Activated CD4-positive, CD25-positive, alpha-beta regulatory T cell treated with anti-CD3 and anti-CD28 coated beads, Interleukin-2, amount 50 U/mL, for 72 hours (primary cell): ENCODE results near the gene STC2.
A peak's percentile ranks its signal among the peaks of the same experiment; 100 is the strongest.
"Not testable (repeated sequence)": the region's sequence is repeated elsewhere in the genome, so short reads cannot be mapped to it uniquely, and the experiment has no call there.

ENCODE experiments used
- DNase-seq: peaks from one replicate; pipeline ENCODE4 v3.0.0; 2021

STC2 gene, protein sequence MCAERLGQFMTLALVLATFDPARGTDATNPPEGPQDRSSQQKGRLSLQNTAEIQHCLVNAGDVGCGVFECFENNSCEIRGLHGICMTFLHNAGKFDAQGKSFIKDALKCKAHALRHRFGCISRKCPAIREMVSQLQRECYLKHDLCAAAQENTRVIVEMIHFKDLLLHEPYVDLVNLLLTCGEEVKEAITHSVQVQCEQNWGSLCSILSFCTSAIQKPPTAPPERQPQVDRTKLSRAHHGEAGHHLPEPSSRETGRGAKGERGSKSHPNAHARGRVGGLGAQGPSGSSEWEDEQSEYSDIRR

DNA sequence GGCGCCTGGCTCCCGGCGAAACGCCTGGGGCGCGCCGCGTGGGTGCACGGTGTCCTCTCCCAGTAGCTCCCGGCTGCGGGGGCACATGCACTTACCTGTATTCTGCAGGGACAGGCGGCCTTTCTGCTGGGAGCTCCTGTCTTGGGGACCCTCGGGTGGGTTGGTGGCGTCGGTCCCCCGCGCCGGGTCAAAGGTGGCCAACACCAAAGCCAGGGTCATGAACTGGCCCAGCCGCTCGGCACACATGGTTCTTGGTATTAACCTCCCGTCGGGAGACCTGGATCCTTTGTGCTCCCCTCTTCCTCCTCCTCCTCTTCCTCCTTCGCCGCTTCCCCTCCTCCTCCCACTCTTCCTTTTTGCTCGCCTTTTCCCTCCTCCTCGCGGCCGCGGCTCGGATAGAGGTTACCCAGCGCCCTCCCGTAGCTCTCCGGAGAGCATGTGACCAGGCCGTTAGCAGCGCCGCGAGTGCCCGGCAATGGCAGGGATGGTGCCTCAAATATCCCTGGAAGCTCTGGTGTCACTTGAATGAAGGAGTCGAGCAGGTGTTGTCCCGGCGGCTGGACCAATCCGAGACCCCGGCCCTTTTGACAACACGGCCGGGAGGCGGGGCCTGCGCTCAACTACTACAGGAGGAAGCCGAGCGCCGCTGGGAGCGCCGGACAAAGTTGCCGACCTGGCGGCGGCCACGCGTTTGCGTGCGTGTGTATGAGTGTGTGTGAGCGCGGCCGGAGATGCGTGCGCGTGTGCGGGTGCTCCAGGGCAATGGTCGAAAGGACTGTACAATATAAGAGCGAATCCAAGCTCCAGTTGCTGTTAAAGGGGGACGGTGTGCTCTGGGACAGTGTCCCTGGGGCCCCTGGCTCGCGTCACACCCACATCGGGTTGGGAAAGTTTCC, at the start of gene STC2:
Gene STC2, minus strand, starts transcription at position 467 of the 896 bp plus-strand sequence. Its CDS starts 221 bp downstream, at position 246.
- DNase-seq, result peak; percentile 34

DNA sequence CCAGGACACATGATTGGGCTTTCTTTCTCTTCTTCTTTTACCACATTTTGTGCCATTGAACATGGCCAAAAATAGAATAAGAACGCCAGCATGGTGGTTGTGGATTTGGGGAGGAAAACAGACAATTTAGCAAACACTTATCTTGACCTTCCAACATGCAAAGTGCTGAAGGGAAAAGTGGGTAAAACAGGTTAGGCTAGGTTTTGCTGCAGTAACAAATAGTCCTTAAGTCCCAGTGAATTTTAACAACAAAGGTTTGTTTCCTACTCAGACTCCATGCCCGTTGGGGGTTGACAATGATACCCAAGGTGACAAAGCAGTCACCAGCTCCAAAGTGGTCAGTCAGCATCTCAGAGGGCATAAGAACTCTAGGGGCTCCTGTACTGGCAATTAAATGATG, 43.2 kb upstream of the STC2 start:
- DNase-seq, result no peak

DNA sequence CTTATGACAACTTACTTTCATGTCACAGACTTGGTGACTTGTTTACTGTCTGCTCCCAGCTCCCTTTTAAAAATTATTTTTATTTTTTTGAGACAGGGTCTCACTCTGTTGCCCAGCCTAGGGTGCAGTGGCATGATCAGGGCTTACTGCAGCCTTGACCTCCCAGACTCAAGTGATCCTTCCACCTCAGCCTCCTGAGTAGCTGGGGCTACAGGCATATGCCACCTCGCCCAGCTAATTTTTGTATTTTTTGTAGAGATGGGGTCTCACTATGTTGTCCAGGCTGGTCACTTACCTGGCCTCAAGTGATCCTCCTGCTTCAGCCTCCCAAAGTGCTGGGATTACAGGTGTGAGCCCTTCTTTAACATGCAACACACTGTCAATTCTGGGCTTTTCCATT, 35.2 kb upstream of the STC2 start:
- not testable (repeated sequence) for DNase-seq

DNA sequence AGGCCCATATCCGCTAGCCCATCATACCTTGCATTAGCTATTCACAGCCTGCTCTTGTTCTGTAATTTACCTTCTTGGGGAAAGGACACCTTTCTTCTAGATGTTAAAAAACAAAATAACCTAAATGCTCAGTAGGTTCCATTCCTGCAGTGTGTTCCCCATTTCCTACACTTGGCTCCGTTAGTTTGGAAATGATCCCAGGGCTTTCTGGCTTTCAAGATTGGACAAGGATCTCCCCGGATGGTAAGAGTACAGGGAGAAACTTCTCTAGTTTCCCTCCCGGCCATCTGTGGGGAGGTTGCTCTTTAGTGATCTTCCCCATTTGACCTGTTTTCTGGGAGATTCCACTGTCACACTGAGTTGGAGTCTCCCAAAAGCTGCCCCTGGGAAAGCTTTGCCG, 27.3 kb upstream of the STC2 start:
- no peak for DNase-seq

DNA sequence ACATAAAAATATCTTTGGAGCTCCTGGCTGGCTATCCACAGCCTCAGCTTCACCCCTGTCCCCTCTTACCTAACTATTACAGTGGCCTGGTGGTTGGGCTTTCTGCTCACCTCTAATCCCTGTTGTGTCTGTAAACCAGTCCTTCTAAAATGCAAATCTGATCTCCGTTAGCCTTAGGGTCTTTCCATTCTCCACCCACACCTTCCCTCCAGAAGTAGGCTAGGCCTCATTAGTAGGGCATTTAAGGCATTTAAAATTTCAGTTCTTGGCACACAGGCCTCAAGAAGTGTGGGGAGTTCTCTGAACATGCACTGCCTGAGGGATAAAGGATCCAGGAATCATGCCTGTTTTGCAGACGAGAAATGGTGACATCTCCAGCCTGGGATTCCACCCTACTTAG, 26.4 kb upstream of the STC2 start:
- no peak for DNase-seq

DNA sequence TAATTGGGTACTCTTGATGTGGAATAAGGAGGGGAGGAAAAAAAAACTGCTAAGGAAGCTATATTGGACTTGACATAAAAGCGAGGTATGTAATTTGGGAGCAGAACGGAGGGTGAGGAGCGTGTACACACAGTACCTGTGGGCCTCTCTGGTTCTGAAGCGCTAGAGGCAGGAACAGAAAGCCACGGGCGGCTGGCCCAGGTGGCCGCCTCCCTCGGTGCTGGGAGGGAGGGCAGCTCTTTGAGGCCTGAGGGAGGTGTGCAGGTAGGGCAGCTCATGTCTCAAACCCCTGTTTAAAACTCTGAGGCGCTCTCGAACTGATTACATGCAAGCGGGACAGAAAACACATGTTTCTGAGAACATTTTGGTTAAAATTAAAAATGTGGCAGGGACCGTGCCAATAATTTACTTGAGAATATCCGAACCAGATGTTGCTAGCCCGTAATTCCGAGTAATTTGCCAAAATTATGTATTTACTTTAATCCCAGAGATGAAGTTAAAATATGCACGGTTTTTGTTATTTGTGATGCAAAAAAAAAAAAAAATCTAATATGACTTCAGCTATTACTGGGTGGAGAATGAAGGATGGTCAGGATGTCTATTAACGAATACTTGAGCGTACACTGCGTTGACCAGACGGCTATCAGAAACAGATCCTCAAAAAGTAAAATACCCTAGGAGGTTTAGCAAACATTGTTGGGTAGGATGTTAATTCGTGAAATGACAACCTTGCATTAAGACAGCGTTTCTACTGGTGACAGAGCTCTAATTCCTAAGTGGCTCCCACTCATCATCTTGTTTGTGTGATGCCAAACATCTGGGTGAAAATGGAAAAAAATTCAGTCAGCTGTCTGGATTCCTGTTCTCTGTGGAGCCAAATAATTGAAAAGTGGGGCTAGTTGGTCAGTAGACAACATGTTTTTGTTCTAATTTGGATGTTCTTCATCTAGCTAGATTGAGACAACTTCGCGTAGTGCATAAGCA, 24.4 kb upstream of the STC2 start:
- no peak for DNase-seq

DNA sequence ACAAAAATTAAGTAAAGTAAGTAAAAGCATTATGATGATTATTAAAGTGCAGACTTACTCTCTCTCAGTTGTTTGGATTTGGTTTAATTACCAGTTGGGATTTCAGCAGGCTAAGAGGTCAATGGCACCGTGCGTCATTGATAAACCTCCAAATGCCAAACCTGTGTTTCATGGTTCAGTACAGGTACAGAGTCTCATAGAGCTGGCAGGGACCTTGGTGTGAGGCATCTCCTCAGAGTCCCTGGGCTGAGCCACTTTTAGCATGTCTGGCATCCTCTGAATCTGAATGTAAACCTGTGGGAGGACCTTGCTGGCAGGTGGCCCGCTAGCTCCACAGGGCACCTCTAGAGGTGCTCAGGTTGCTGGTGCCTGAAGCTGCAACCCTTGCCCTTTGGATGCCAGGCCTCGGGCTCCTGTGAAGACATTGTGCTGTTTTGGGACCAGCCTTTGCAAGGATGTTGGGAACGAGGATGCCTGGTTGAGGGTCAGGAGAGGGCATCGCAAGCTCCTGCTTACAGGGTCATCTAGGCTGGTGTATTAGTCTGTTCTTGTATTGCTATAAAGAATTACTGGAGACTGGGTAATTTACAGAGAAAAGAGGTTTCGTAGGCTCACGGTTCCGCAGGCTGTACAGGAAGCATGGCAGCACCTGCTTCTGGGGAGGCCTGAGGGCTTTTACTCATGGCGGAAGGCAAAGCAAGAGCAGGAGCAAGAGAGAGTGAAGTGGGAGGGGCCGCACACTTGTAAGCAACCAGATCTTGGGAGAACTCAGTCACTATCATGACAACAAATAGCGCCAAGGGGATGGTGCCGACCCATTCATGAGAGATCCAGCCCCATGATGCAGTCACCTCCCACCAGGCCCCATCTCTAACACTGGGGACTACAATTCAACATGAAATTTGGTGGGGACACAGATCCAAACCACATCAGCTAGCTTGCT, 14.9 kb upstream of the STC2 start:
- no peak for DNase-seq

DNA sequence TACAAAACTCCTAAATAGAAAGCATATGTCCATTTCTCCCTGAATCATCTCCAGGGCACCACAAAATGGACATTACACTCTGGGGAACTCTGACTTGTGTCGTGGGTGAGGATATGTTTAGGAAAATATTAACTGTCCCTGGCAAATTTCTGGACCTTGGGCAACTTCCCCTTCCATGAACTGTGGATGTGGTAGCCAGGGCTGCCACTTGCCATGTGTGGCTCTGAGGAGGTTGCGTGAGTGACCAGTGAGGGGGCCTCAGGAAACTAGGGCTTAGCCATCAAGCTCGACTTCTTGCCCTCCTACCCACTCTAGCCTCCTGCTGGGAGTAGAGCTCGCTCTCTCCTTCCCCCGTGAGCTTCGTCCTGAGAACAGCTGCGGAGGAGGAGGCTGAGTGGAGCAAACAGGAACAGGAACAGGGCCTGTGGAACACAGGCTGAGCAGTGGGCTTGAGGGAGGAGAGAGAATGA, 13.8 kb upstream of the STC2 start:
- no peak for DNase-seq

DNA sequence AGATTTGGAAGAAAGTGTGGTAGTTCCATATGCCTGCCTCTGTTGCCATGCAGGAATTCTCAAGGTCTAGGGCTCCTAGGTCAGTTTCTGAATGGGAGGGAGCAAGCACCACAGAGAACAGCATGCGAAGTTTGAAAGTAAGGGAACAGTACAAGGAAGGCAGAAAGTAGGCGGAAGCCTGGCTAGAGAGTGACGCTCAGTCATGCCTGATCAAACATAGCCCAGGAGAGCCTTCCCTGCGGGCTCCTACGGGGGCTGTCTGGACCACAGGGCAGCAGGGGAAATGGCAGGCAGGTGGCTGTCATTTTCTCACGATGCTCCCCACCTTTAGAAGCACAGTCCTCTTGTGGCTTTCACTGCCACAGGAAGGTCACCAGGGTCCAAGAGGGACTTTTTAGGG, 12.8 kb upstream of the STC2 start:
- DNase-seq, result no peak

DNA sequence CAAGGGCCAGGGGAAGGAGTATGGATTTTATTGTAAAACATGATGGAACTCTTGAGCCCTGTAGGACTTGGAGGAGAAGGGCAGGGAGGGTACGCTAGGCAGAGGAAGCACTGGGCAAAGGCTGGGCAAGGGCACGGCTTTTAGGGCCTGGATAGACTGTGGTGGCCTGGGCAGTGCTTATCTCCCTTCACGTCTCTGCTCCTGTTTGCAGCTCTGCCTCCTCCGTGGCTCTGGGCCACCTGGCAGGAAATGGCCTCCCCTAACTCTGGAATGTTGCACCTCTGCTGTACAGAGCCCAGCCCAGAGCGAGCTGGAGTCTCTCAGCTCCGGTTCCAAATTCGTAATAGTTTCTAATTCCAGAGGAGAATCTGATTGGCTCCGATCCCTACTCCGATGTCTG, 12.2 kb upstream of the STC2 start:
- DNase-seq, result no peak

DNA sequence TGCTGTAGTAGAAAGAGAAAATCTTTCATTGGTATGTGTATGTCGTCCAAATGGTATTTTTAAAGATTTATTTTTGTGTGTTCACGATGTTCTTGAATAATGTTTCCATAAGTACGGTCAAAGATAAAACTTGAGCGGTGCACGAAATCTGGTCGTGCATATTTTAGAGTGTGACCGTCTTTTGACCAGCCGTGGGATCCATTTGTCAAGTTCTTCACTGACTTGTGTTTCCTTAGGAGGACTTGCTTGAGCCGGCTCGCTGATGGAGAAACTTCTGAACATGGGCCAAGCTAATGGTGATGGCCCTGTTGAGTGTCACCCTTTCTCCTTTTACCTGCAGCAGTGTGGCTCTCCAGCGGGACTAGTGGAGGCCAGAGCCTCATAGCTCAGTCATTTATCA, 11.1 kb upstream of the STC2 start:
- no peak for DNase-seq

DNA sequence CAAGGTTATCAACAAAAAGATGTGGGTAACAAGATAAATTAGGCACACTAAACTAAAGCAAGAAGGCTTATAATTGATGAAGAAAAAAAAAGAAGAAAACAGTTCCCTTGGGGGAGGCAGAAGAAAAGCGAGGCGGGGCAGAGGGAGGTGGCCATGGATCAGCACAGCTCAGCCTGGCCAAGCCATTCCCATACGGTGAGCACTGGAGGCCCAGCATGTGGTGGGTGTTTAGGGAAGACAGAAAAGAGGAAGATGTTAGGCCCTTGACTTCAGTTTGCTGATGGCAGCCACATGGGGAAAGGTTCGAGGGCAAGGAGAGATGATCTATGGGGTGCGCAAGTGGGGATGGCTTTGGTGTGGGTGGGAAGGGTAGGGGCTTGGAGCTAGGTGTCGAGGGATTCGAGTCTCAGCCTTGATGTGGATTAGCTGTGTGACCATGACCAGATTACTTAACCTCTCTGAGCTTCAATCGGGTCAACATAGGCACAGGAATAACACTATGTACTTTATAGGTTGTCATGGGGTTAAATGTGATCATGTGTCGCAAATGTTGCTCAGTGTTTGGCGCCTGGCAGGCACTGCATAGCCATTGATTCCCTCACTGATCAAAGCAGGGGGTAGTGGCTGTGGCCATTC, 10.3 kb upstream of the STC2 start:
- no peak for DNase-seq

DNA sequence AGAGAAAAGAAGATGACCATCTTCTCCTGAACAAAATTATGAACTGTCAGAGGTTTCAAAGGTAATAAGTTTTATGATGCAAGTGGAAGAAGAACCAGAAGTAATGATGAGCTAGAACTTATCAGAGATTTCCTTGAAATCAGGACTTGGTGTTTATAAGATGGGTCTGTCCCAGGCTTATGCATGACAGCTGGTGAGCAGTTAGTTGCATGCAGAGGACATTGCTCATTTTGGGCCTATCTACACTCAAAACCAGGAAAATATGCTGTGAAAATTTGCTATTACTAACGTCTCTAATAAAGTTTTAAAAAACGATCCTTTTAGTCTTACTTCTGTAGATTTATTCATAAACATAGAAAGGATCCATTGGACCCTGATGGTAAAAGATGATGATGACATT, 6.6 kb upstream of the STC2 start:
- DNase-seq, result no peak

DNA sequence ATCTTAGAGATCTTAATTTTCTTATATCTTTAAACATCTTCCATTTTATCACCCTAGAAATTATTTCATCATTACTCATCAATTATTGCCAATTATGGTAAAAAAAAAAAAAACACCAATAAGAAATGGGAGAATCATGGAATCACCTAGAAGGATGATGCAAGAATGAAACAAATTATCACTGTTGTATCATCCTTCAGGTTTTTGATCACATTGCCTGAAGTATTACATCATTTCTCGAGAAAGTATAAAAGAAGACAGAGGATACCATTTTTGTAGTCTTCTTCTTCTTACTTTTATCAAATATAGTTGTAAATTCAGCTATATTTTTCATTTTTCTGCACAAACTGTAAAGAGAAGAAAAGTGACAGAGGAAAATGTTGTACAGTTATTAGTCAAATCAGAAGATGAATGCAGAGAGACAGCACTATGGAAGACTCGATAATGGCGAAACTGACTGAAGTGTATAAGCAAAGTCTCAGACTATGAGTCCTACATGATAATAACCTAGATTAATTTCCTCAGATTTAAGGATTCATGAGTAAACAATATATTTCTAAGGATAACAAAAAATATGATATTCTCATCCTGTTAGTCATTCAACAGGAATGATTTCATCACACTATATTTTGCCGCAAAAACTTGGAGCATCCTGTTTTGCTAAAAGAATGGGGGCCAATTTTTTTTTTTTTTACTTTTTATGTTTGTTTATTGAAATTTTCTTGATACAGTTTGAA, 5.9 kb upstream of the STC2 start:
- DNase-seq, result no peak

DNA sequence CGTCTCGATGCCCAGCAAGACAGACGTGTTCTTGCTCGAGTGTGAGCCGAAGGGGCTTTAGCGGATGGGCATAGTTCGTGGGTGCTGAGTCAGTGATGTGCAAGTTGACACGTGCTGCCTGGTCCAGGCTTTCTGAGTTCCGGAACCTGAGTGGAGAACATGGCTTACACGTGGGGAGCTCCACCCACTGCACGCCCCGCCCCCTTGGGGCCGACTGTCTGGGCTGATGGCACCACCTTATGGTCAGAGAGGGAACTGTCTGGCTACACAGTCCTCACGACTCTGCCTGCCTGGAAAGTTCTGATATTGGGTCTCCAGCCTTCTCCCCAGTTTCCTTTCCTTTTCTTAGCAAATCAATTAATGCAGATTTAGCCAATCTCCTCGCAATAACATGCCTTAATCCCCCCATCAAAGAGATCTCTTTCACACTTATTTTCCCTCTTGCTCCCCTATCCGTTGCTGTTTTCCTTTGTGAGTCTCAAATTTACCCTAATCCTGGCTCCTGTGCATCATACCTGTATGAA, 3.8 kb upstream of the STC2 start:
- DNase-seq, result peak; percentile 79

DNA sequence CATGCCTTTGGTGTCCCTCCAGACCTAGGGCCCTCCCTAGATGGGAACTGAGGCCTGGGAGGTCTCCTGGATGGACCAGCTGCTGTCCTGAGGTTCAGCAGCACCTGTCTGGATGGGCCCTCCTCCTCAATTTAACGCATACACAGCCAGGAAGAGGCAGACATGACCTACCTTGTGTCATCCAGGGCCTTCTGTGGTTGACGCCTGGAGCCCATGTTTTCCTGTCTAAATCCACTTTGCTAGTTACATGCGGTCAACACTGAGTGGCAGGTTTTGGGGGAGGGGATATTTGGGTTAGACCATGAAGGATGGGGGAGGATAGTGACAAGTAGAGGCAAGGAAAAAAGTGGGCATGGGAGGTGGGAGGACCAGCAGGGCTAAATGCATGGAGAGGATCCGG, 3.1 kb upstream of the STC2 start:
- DNase-seq, result no peak

DNA sequence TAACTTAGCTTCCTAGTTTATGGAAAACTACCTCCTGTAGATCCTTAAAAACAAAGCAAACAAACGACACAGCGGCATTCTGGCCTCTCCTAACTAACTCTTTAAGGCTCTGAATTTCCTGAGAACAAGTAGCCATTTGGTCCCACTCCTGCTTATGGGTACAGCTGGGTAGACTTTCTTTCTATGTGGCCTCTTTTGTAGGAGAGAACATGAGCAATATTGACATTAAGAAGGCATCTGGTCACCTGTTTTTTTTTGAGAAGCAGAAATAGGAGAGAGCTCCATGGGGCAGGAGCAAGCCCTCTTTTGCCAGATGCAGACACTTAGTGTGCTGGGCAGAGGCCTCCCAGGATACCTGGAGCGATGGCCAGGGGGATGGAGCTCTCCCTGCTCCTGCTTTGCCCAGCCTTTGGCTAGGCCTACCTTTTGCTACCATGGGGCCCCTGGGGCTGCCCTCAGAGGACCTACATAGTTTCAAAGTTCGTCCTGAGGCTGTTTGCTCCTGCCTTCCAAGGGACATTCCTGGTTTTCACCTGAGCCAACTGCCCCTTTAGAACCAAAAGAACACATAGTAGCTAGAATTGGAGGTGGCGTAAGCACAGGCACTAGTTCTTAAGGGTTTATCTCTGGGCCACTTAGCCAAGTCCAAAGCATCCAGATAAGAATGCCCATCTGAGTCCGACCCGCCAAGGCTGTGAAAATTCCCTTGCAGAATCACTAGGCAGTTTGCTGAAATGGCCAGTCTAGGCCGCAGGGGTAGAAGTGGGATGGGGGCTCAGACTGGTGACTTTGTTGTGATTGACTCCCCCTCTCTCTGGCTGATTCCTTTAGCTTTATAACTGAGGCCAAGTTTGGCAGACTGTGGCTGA, 2.4 kb upstream of the STC2 start:
- no peak for DNase-seq

DNA sequence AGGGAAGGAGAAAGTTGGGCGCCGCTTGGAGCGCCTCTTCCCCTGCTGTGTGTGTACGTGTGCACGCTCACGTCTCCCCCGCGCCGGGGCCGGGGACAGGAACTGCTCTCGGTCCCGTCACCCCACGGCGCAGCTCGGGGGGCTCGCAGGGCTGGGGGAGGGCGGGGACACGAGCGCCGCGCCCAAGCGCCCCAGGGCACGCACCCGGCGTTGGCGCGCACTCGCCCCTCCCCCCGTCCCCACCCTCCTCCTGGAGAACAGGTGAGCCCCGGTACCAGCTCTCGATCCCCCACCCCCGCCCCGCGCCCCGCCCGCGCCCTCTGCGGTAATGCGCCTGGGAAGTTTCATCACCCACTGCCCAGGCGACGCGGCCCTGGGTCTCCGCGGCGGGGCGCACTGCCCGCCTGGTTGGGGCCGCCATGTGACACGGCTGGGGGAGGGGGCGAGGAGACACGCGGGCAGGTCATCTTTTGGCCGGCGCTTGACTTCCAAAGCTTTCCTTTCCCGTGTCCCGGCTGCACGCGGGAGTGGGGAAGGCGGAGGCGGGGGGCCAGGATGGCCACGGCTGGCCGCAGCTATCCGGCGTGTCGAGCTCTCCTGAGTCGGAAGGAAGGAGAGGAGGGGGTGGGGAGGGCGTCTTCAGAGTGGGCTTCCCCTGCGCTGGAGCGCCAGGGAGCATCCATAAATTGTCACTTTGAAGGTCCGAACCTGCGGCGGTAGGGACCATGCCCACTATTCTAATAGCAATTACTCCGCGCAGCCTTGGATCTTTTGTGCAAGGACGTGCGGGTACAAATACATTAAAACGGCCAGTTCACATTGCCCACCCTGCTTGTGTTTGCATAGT, 1.5 kb upstream of the STC2 start:
- DNase-seq, result no peak
